HG03565 (cell line): ENCODE results near the gene TIRAP.
A peak's percentile ranks its signal among the peaks of the same experiment; 100 is the strongest.

Experiments used
- ATAC-seq: cut with Tn5 transposase; IDR thresholded peaks from one replicate; pipeline ENCODE4 v1.9.1; 2021; ENCODE audit warnings: mild to moderate bottlenecking, moderate library complexity; ENCODE audit not compliant: unreplicated experiment

Gene TIRAP

DNA sequence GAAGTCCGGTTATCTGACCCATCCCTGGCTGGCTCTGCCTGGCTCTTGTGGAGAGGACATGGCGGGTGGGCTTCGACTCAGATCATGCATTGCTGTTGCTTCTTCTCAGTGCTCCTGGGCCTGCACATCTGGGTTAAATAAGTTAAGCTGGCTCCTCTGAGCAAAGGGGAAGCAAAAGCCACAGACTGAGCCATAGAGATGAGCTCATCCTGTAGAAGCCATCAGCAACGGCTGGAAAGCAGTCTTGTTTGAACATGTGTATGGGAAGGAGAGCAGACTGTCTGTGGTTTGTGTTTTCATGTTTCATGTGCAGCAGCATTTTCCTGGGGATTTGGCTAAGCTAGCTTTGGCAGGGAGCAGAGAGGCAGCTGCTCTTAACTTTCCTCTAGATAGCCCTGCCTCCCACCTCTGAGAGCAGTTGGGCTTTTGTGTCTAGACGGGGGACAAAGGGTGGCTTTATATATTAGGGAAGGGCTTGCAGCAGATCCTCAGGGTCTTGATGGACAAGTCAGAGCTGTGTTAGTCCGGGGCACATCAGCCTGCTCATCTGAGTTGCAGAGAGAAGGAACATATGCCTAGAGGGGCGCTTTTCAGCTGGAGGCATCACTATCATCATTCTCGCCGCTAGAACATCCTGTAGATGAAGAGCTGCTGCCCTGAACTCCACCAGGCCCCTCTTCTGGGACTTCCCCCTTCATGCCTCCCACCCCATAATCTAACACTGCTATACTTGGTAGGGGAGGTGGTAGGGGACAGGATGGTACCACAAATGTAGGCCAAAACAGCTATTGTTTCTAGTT lies 35.9 kb downstream of the TIRAP start:
- peak; percentile 95 for ATAC-seq

DNA sequence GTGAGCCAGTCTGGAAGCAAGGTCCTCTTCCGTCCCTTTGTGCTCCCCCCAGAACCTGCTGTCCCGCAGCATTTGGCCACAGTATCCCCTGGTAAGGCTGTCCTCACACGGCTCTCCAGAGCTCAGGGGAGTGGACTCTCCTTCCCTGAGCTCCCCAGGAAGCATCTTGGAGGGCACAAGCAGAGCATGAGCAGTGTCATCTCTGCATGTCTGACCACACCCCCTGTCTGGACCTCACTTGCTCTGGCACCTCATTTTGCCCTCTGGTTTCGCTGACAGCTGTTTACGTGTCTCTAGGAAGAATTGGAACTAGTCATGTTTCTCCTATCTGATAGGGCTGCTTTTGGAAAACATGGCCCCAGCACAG lies 36.5 kb downstream of the TIRAP start:
- ATAC-seq, result no peak

DNA sequence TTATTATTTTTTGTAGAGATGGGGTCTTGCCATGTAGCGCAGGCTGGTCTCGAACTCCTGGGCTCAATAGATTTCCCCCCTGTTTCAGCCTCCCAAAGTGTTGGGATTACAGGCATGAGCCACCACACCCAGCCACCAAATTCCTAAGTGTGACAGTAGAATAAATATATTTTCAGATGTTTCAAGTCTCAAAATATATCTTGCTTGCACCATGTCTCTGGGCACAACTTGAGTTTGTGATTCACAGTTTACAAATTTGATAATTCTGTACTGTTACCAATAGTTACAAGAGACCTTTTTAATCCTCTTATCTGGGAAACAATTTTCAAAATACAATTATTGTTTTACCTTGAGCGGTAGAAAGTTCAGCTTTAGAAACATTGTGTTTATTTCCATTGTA lies 40.1 kb downstream of the TIRAP start:
- no peak for ATAC-seq

DNA sequence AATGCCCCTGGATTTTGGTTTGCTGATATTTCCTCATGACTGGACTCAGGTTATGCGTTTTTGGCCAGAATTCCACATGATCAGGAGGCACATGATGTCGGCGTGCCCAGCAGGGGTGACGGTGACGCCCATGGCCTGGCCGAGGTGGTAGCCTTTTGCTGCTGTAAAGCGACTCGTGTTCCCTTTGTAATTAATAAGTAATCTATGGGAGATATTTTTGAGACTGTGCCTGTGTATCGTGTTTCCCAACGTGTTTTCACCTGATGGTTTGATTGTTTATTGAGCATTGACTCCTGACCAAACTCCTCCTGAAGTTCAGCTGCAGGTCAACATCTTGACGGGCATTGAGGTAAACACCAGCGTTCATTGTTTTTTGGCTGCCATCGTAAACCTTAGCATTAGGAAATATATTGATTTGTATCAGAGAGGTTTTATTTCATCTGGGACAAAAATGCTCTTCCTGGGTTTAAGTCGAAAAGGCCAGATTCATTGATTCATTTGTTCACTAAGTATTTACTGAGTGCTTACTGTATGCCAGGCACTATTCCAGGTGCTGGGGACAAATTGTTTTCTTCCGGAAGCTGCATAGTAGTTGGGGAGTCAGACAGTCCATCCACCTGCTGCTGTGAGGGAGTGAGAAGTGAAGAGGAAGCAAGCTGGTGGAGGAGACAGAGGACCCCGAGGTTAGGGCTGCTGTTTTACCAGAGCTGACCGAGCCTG lies 44.5 kb downstream of the TIRAP start:
- ATAC-seq, result no peak

DNA sequence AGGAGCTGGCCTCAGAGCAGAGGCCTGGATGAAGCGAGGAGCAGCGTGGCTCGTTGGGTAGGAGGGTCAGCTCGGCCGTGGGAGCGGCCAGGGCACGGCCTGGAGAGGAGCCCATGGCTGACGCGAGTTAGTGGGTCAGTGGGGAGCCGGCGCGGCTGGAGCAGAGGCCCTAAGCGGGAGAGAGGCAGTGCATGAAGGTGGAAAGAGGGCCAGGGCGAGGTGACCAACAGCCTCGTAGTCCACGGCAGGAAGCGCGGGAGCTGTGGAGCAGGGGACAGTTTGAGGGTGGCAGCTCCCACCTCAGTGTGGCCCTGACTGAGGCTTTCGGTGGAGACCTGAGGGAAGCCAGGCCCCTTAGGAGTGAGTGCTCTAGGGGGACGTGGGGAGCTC lies 45.1 kb downstream of the TIRAP start:
- ATAC-seq, result no peak

DNA sequence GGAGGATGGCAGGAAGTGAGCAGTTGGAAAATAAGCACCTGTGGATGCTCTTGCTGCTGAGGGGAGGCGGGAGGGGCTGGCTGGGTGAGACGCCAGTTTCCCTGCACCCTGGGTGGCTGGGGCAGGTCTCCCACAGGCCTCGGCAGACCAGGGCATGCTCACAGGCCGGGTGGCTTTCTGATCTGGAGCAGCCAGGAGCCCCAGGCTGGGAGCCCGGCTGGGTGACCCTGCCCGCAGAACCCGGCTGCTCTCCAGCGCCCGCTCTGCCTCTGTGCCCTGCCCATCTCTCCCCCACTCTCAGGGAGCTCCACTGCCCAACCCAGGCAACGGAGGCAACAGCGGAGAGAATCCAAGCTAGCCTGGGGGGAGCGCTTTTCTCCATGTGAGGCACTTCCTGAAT lies 45.6 kb downstream of the TIRAP start:
- no peak for ATAC-seq

DNA sequence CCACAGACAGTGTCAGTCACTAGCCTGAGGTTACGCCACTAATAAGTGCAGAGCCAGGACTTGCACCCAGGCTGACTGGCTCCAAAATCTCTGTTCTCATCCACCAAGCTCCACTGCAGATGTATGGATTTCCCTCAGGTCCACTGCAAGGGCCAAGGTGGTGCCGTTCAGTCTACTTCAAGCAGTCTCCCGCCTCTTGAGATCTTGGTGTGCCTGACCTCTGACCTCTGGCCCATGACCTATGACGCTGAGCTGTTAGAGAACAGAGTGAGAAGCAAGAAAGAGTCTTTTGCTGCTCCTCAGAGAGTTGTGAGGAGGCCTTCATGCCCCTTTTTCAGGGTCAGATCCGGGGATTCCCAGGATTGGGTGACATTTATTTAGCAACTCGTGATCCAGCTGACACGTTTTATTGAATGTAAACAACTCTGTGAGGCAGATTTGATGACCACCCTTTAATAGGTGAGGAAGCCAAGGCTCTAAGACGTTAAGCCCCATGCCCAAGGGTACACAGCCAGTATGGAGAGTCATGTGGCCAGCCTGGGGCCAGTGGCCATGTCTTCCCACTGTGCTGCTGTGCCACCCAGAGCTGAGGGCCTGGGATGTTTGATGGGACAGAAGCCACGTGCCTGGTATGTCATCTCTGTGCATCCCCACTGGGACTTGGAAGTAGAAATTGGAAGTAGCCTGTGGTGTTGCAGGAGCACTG lies 46.2 kb downstream of the TIRAP start:
- no peak for ATAC-seq

DNA sequence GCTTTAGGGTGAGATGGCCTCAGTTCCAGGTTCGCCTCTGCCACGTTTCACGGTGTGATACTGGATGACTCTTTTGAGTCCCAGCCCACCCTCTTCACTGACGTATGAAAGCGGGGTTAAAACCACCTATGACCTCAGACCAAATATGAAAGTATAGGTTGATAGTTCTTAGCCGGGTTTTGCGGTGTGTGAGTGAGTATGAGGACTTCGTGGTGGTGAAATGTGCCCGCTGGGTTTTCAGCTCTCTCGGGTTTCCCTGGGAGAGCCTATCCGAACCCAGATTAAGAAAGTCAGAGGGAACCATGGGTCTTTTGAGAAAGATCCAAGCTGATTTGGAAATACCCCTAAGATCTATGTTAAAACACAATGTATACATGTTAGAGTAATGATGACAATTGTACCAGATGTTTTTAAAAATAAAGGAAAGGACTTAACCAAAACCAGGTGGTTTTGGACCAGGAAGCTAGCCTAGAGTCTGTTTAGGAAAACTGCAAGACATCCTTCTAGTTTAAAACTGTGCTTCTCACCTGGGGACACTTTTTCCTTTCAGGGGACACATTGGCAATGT lies 46.8 kb downstream of the TIRAP start:
- no peak for ATAC-seq

DNA sequence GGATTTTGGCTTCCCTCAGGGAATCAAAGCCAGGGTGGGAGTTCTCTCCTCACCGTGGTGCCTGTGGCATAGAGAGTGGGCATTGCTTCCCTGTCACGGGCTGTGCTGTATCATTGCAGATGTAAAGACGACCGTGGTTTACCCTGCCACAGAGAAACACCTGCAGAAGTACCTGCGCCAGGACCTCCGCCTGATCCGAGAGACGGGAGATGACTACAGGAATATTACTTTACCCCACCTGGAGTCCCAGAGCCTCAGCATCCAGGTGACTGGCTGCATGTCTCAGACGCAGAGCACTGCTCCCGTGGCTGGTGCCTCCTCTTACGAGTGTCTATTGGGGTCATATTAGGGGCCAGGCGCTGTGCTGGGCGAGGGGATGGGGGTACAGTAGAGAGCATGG lies 48.4 kb downstream of the TIRAP start:
- ATAC-seq, result no peak

DNA sequence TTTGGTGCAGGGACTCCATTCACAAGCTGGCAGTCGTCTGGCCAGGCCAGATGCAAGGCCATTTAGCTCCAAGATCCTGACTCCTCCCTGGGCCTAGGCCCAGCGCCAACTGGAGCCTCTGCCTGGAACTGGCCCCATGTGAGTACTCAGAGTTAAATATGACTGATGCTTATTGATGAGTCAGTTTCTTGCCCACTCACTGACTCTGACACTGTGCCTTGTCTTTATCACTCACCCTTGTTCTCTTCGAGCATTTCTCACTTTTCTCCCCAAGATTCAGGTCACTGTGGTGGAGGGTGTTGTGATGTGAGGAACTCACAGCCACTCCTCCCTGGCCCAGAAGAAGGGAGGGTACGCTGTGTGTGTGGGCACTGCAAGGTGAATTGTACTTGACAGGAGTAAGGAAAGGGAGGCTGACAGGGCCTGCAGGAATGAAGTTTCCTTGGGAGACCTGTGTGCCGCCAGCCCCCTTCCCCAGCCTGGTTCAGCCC lies 49.4 kb downstream of the TIRAP start:
- no peak for ATAC-seq

DNA sequence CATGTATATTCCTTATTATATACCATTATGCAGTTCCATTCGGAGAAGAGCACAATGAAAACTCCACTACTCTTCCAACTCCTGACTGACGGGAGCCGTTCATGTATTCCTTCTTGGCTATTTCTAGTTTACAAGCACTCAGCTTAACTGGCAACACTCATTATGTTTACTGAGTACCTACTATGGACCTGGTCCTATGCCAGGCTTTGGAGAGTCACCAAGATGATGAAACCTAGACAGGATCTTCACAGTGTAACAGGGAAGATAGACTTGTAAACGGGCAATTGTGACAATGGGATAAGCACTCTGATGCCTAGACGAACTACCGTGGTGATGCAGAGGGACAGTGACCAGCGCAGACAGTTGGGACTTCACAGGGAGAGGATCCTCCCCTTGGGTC lies 50.2 kb downstream of the TIRAP start:
- ATAC-seq, result no peak

DNA sequence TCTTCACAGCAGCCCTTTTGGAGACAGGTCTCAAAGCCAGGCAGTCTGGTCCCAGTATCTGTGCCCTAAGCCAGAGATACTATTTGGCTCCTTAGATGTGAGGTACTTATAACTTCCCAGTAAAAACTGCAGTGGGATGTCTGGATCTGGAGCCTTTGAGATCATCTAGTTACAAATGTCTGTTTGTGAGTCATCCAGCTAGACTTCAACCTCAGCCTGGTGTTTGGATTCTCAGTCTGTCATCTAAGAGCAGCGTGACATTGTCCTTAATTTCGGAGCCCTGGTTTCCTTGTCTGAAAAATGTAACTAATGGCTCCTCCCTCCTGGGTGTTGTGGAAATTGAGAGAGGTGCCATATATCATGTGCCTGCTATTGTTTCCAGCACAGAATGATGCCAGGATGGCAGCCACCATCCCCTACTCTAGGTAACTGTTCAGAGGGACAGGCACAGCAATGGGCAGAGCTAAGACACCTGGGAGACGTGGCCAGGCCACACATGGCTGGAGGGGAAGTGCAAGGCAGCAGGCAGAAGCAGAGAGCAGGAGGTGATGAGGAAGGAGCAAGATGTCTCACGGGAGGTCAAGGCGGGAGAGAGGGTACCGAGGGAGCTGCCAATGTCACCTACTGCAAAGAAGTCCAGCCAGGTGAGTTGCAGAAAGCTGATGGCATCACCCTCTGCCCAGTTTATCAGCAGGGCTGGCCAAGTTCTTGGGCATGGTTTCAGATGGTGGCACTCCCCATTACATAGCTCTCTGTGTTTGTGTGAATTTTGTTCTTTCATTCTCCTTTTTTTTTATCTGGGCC lies 52.0 kb downstream of the TIRAP start:
- ATAC-seq, result no peak

DNA sequence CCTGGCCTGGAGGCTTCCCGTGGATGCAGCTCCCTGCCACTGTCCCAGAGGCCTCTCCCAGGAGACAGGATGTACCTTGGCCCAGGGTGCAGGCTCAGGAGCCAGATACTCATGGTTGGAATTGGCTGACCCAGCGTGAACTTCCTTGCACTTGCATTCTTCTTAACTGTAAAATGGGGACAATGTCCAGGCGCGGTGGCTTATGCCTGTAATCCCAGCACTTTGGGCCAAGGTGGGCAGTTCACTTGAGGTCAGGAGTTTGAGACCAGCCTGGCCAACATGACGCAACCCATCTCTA lies 52.5 kb downstream of the TIRAP start:
- ATAC-seq, result no peak

DNA sequence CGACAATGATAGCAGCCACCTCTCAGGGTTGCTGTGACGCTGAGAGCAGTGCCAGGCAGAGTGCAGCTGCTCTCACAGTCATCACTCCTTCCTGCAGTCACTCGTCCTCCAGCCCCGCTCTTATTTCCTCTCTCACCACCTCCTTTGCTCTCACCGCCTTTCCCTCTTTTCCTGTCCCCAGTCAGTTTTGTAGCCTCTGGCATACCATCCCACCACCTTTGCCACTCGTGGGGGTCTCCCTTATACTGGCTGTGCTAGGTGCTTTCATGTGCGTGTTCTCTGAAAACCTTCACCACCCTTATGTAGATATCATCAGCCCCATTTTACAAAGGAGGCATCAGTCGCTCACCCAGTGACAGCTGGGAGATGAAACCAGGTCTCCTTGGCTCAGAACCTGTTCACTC lies 53.2 kb downstream of the TIRAP start:
- ATAC-seq, result no peak

DNA sequence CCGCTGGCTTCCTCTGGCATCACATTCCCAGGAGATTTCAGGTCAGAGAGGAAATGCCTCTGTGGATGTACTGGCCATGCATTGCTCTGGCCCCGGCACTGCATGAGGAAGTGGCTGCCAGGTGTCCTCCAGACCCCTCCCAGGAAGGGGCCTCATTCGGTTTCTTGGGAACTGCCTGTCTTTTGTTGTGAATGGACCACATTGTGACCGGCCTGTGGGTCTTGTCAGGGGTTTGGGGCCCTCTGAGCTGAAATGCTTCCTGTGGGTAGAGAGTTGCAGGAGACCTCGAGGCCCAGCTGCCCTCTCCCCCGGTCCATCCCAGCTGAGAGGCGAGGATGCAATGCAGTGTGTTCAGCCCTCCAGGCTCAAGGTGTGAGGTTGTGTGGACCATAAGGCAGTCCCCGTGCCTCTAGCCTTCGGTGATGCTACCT lies 53.8 kb downstream of the TIRAP start:
- no peak for ATAC-seq

DNA sequence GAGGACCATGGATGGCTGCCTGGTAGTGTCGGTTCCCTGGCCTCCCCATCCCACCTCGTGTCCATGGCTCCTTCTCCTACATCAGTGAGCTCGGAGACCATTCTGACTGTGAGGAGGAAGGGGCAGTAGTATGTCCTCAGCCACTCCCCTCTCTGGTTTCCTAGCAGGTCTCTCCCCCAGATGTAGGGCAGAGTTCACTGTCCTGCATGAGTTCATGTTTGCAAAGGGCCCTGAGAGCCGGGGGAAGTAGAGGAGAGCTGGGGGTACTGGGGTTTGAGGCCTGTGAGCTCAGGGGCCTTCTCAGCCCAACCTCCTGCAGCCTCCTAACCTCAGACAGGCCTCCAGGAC lies 54.2 kb downstream of the TIRAP start:
- ATAC-seq, result no peak

DNA sequence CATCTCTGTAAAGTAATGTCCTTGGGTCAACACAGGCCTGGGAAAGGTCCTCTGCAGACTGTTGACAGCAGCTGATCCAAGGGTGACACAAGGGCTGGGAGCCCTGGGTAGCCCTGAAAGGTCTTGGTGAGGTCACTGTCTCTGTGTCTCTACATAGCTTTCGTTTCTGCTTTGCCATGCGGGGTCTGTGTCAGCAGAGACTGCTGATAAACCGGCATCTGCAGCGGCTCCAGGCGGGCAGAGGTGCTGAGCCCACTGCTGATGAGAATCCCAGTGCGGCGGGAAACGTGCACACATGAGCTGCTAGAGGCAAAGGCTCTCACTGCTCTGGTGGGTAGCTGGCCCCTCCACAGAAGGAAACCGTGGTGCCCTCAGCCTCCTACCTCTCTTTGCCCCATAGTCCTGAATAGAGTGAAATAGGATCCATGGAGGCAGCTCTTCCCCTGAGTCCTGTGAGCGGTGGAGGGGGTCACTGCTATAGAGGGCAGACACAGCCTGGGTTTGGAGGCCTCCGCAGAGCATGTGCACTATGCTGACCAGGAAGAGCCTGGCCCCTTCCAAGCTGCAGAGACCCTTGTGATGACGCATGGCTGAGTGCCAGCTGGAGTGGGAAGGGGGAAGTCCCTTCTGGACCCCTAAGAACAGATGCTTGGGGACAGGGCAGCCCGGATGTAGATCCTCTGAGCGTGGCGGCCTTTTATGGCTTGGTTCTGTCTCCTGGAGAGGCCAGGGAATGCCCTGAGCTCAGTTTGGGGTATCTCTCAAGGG lies 54.8 kb downstream of the TIRAP start:
- ATAC-seq, result no peak

DNA sequence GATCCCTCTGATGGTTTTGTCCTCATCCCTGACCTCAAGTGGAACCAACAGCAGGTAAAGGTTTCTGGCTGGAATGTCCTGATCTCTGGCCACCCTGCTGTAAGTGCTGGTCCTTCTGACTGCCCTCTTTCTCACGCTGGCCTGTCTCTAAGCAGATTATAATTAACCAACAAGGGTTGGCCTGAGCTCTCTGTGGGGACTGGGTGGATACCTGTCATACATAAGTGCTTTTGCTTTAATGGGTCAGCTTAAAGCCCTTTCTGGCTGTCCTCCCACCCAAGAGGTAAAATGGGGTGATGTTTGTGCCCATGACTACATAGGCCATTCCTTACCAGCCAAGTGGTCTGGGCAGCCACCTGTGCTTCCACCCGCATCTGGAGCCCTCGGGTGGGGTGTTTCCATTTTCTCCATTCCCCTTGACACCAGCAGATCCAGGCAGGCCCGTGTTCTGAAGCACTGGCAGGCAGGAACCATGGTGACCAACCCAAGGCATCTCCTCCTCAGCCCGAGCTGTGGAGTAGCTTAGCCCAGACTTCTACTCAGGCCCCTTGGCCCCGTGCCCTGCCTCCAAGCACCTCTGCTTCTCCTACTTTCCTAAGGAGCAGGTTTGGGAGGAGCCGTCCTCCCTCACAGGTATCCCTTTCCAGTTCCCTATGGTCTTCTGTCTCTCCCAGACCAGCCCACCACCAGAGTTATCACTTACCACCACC lies 55.6 kb downstream of the TIRAP start:
- ATAC-seq, result no peak

DNA sequence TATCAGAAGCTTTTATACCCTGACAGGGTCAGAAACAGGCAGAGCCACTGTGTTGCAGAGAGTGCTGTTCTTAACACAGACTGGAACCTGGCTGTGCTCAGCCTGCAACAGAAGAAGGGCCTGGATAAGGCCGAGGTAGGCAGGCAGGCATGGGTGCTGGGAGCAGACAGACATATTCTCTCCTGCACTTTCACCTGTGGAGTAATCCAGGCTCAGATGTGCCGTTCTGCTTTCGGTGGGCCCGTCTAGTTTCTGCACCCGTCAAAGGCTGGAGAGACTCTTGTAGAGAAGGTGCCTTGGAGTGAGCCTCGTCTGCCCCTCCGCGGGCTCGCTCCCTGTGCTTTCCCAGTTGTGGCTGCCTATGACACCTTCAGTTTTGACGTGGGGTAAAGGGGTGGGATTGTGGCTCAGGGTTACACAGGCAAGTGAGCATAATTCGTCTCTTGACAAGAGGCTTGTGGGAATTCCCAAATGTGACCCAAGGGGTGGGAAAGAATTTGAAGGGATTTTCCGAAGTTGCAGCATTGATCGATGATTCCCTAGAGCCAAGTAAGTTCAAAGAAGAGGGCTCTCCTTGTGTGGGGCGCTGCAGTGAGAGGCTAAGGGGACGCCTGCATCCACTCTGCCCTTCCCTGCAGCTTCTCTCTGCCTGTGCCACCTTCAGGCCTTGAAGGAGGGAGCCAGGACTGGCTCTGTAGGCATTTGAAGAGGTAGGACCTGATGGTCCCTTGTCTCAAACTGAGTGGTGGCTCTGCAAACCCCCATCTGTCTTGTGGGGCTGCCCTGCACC lies 56.4 kb downstream of the TIRAP start:
- ATAC-seq, result no peak
